GM19025 (cell line): ENCODE data around the gene TLL1.

Source experiments
- ATAC-seq: cut with Tn5 transposase; IDR thresholded peaks from one replicate; pipeline ENCODE4 v1.9.1; 2021; ENCODE audit warnings: mild to moderate bottlenecking, low read depth, moderate library complexity; ENCODE audit not compliant: unreplicated experiment

TLL1 gene

DNA sequence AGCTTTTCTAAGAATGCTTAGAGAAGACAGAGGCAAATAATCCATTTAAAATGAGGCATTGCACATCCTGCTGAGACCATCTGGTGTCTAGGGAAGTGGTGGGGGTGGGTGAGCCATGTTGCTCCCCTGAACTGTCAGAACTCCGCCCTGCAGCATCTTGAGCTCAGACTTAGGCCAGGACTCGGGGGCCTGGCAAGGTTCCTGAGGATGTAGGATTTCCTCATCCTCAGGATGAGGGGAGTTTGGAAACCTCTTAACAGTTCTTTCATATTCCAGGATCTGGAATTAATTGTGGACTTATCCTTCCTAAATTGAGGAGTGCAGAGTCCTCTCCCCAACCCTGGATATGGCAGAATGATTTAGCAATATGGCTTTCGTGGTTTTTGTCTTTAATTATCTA is 6.6 kb downstream of the TLL1 start:
- no peak for ATAC-seq

DNA sequence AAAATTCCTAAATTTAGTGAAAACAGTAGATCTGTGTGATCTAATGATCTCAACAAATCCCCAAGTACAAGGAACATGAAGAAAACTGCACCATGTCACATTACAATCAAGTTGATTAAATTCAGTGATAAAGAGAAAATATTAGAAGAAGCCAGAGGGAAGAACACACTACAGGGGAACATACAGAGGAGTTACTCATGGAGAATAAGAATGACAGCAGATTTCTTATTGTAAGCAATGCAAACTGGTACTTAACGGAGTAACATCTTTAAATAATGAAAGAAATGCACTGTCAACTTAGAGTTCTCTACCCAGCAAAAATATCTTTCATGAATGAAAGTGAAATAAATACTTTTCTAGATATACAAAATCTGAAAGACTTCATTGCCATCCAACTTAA is 21.1 kb downstream of the TLL1 start:
- ATAC-seq = no peak

DNA sequence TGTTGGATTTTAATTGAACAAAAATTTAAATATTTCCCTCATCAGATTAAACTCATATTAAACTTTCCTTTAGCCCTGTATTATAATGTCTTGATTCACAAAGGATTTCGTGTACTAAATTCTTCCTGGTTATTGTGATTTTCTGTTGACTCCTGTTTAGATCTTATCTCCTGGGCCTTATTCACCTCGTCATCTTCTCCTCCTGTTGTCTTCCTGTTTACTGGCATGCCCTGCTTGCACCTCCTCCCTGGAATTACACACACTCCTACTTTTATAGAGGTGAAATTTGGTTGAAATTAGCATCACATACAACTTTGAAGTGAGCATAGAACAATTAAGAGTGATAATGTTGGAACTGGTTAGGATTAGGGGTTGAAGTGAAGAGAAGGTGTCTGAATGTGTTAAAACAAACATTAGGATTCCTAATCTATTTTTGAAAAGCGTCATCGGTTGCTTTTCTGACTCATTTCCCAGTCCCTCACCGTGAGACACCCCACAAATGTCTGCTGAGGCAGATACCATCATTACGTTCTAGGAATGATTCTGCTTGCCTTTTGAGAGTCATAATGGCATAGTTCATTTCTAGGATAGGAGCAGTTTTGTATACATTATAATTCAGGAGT is 32.5 kb downstream of the TLL1 start:
- ATAC-seq = no peak

DNA sequence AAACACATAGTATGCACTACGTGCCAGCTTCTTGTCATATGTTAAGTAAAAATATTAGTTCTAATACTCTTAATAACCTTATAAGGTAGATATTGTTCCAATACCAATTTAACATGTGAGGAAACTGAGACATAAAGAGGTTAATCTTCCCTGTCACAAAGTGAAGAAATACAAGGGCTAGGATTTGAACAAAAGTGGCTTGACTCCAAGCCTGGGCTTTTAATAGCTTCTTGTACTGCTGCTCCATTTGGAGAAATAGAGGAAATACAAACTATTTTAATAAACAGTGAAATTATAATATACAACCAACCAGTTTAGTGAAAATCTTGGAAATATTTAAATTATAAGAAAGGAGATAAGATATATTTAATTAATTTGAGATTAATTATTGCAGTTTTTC is 33.2 kb downstream of the TLL1 start:
- ATAC-seq = no peak

DNA sequence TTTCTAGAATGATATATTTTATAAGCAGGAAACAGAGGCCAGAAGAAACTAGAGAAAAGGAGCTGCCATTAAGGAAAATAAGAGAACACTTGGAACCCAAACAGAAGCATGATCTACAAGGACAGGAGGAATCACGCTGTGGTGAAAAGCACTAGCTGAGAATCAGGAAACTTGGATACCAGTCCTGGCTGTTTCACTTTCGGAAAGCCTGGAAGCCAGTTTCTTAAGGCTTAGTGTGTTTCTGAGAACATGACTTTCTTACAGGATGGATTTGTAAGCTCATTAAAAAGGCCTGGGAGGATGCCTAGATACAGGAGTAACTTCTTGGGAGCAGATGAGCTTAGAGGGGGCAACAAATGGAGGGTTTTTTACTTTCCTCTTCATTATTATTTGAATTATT is 36.9 kb downstream of the TLL1 start:
- ATAC-seq = no peak

DNA sequence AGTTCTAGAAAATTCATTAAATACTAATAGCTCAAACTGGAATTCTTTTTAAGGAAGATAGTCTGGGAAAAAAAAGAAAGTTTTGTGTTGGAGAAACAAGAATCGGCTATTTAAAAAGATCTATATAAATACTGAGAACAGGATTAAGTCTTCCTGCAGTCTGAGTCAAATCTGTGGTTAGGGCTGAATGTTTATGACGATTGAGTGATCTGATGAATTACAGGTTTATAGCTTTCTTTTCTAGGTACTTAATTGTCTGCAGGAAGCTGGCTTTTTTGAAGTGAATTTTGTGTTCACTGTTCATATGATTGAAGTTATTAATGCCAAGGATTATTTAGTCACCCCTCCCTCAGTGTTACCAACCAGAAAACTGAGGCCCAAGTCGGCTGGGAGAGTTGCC is 42.2 kb downstream of the TLL1 start:
- ATAC-seq = no peak

DNA sequence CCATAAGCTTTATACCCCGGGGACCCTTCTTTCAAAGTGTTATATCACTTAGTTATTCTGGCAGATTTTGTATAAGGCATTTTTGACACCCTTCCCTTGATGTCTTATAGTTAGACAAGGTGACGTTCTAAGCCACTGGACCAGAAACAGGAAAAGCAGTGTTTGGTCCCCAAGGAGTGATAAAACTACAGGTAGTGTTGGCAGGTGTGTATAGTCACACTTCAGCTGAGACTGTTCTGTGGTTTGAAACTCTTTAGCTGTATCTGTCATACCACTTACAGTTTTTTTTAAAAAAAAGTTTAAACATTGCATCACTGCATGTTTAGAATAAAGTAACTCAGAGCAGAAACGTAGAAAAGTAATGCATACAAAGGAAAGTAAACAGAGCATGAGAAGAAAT is 48.5 kb downstream of the TLL1 start:
- ATAC-seq = no peak

DNA sequence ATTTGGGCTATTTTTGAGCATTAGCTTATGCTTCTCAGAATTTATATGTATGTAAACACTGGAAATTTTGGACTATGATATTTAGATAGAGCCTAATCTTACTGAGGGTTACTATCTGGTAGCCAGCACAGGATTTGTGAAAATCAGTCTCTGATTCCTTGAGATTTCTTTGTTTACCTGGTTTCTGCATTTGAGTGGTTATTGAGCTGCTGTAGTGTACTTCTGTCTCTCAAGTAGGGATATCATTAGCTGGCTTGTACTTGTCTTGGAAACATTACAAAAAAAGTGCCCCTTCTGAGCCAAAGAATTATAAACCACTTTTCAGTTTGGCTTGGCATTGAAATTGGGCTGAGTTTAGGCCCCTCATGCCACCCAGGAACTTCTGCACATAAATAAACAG is 49.7 kb downstream of the TLL1 start:
- ATAC-seq = no peak

DNA sequence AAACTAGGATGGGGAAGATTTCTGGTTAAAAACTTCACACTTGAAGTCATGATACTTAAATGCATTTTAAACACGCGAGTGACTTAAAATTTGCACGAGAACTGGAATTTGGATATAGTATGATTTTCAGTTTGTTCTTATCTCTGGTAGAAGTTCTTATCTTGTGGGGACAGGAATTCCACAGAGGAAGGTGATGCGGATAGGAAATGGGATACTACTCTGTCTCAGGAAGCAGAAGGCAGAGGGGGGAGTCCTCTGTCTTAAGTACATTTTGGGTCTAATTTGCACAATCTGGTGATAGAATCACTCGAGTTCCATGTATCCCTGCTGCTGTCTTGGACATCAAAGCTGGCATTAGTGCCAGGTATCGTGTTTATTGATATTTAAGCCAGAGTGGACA is 53.3 kb downstream of the TLL1 start:
- no peak for ATAC-seq

DNA sequence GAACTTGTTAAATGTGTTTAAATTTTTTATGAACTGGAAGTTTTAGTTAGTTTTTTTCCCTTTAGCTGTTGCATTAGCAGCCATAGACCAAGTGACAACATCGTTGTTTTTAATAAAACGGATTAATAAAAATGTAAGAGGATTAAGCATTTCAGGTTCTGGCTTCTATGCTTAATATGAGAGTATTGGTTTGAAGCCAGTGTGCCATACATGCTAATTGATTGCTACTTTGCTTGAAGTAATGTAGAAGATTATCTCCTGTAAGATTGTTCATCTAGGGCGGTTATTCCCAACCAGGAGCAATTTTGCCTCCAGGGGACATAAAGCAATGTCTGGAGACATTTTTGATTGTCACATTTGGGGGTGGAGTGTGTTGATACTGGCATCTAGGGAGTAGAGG is 54.3 kb downstream of the TLL1 start:
- ATAC-seq = no peak

DNA sequence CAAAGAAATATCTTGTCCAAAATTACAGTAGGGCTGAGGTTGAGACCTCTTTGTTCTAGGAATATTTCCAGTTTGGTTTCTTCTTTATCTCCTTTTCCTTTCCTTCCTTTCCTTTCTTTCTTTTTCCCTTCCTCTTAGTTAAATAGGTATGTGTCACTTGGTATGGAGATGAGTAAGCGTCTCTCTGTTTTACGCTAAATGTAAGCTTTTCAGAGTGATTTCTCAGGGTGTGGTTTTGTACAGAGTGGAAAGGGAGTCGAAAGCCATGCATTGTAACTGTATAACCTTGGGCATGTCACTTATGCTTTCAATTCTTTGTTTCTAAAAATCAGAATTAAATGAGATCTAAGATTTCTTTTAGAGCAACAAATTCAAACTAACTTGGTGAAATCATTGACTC is 54.8 kb downstream of the TLL1 start:
- no peak for ATAC-seq

DNA sequence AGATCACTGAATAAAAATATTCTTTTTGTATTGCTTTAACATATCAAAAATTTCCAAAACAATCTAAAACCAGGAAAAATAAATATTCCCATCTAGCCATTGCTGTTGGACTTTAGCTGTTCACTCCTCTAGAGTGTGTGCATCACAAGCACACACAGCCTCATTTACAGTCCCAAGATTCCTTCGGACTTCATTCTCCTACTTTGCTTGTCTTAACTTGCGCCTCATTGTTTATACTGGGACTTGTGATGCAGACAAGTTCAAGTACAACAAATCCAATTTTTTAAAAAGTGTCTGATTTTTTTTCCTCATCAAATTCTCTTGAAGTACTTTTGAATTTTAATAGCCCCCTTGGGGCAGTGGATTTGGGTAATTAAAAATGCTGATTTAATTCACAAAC is 55.6 kb downstream of the TLL1 start:
- ATAC-seq = no peak

DNA sequence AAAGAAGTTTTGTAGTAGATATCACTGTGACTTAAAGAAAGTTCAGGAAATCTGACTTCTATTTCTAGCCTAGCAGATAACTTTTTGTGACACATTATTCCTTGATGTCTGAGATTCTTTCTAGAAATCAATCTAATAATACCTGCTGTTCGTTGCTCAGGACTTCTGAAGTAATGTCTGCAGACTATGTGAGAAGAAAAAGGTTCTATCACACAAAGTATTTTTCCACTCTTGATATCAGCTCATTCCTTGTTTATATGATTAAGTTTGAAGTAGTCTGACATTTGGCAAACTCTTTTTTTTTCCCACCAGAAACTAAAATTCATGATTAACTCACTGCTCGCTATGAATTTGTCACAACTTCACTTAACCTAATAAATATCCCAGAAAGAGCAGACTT is 56.6 kb downstream of the TLL1 start:
- no peak for ATAC-seq

DNA sequence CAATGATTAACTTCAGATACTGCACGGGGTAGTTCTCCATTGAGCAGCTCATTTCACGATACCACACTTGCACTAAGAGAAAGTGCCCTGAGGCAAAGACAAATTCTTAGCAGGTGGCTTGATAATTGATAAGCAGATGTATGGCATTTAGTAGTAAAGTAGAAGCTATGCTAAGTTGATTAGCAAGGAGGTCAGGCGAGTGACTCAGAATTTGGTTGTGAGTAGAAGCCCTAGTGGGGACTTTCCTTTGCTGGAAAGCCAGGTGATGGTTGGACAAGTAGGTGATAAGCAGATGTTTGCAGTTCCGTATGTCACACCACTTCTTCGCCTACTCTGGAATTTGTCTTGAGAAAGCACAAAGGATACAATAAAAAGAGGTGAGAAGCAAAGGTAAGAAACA is 58.7 kb downstream of the TLL1 start:
- no peak for ATAC-seq

DNA sequence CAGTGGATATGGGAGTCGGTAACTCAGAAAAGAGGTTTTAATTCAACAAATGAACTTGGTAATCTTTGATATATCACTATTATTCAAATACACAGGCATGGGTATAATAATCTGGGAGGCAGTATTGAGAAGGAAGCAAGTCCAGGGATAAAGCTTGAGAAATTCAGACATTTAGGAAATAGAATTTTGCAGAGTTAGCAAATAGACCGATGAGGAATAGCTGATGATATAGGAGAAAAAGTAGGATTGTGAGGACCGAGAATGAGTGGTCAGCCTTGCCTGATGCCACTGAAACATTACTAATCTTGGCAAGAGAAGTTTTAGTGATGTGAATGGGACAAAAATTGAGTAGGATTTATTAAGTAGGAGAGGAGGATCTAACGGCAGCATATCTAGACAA is 71.9 kb downstream of the TLL1 start:
- no peak for ATAC-seq

DNA sequence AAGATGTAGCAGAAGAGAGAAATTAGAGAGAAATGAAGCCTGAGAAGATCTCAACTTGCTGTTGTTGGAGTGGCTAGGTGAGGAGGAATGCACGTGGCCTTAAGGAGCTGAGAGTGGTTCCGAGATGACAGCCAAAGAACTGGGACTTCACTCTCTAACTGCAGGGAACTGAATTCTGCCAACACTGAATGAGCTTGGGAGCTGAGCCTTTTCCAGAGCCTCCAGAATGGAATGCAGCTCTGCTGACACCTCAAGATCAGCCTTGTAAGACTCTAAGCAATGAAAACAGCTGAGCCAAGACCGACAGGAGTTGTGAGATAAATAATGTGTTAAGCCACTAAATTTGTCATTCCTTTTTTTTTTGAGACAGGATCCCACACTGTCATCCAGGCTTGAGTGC is 73.0 kb downstream of the TLL1 start:
- ATAC-seq = no peak

DNA sequence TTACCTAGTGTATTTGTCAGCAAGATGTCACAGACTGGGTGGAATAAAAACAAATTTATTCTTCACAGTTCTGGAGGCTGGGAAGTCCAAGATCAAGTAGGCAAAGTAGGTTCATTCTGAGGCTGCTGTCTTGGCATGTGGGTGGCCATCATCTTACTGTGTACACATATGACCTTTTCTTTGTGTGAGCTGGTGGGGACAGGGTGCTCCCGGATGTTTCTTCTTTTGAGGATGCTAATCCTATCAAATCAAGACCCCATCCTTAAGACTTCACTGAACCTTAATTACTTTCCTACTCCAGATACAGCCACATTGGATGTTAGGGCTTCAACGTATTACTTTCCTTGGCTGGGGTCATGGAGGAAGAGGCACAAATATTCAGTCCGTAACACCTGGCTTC is 74.0 kb downstream of the TLL1 start:
- no peak for ATAC-seq

DNA sequence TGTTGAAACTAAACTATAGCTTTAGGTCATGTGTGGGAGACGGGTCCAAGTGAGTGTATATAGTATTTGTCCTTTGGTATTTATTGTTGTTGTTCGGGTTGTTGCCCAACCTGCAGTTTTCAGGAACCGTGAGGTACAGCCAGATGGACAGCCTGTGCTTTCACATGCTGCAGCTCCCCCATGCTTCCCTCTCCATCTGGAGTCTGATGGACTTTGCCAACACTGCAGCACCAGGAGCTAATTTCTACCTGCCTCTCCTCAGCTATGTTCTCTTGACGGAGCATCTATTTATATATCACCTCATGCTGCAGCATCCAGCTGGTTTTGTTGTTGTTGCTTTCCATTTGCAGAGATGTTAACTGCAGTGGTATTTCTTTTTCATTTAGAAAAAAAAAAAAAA is 80.1 kb downstream of the TLL1 start:
- no peak for ATAC-seq

DNA sequence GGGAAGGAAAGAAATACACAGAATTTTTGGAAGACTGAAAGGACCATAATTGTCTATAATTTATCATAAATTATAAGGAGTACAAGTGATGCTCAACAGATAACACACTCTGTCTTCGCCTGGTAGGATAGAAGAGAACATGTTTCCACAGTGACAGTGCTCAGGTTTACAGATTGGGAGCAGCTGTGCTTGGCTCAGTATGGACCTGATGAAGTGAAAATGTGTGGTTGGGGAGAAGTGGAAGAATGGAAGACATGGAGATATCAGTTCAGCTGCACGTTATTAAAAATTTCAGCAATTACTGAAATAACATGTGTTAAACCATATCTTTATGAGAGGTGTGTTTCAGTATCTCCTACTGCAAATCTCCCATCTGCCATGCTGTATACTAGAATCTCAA is 90.6 kb downstream of the TLL1 start:
- no peak for ATAC-seq

DNA sequence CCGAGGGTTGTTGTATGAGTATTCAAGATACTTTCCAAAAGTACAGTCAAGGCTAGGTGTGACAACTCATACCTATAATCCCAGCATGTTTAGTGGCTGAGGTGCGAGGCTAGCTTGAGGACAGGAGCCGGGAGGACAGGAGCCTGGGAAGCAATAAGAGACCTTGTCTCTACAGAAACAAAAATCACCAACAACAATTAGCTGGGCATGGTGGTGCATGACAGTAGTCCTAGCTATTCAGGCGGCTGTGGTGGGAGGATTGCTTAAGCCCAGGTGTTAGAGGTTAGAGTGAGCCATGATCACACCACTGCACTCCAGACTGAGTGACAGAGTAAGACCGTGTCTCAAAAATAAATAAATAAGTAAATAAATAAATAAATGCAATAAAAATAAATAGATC is 91.6 kb downstream of the TLL1 start:
- ATAC-seq = no peak

DNA sequence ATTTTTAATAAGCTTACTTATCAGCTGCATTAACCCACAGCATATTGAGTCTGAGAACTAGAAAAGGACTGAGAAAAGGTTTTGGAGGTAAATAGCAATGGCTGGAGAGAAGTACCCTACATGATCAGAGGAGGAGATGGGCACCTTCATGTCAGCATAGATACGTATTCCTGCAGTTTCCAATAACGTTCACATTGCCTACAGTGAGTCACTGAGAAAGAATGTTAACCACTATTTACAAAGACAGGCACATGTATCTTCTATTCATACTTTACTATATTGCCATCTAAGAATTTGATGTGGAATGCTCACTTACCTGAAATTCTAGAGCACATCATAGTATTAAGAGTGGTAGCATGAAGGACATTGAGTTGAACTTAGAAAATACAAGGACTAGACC is 92.5 kb downstream of the TLL1 start:
- no peak for ATAC-seq

DNA sequence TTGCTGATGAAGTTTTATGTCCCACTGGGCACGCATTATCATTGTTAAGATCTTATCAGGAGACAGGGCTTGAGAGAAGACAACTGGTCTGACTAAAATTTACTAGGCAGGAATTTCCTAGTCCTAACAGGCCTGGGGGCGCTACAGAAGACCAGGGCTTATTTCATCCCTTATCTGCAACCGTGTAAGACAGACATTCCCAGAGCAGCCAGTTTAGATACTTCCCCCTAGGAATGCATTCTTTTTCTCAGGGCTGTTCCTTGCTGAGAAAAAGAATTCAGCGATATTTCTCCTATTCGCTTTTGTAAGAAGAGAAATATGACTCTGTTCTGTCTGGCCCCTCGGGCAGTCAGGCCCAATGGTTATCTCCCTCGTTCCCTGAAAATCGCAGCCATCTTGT is 93.8 kb downstream of the TLL1 start:
- no peak for ATAC-seq

DNA sequence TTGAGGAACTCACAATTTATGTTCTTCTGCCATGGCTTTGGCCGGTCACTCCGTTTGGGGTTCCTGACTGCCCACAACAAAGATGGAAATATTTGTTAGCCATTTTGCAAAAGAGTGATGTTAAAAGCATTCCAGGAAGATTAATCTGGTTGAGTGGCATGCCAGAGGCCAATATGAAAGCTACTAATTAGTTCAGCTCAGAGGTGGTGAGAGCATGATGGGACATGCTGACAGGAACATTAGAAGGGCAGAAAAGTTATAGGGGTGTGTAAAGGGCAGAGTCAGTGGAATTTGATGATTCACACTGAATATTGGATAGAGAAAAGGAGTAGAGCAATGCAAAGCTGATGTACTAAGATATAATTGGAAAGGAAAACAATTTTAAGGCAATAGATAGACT is 94.4 kb downstream of the TLL1 start:
- no peak for ATAC-seq
